ENCODE results near the gene MAST1.
A peak's percentile ranks its signal among the peaks of the same experiment; 100 is the strongest.

Gene MAST1

DNA sequence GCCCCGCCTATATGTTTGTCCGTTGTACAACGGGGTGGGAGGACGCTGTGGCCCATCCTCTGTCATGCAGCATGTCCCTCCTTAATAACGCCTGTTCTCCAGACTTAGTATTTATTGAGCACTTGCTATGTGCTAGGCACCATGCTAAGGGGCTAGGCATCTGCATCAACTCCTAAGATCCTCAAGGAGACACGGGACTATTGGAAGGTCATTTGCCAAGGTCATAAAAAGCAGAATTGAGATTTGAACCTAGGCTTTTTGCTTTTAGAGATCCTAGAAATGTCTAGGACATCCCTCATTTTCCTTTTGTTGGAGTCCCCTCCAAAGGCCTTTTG lies 1.8 kb upstream of the MAST1 start:
- Histone ChIP-seq H3K14ac (ENCODE audit: low read length) (no peak overlapping the region), H4K12ac (ENCODE audit: low read depth, low read length) (no peak overlapping the region), H4K8ac (ENCODE audit: low read depth, low read length) (no peak overlapping the region), H2AK5ac (ENCODE audit: low read length) (no peak overlapping the region), H3K27ac (ENCODE audit: low read depth, low read length) (no peak overlapping the region), H3K9me3 (ENCODE audit: insufficient read depth, low read depth, low read length) (peaks cover 10% of the 10 kb centered on the region), H3K9ac (ENCODE audit: low read length) (no peak overlapping the region), H3K36me3 (ENCODE audit: control insufficient read depth in 1 of 2, insufficient read depth in 2 of 2, low read length in 2 of 2) (no peaks in the 10 kb centered on the region), H4K91ac (ENCODE audit: low read depth, low read length) (no peak overlapping the region), H3K4me3 (ENCODE audit: low read depth, low read length) (no peak overlapping the region), H3K27me3 (ENCODE audit: insufficient read depth, low read length) (peaks cover 30% of the 10 kb centered on the region), H2AFZ (ENCODE audit: insufficient read depth, low read length, poor library complexity) (no peak overlapping the region), H2BK5ac (ENCODE audit: low read depth, low read length, poor library complexity) (no peak overlapping the region), H3K4me1 (ENCODE audit: control insufficient read depth in 1 of 2, insufficient read depth in 2 of 2, low read length in 2 of 2) (peaks cover 7 to 21% of the 10 kb centered on the region in 2 experiments), H3K4ac (ENCODE audit: low read depth, low read length) (no peak overlapping the region), H2BK12ac (ENCODE audit: low read length) (no peak overlapping the region), H3K79me2 (ENCODE audit: control insufficient read depth, insufficient read depth, low read length, poor library complexity) (no peaks in the 10 kb centered on the region), H3K23ac (ENCODE audit: low read length) (no peak overlapping the region), H3K79me1 (ENCODE audit: low read length) (no peaks in the 10 kb centered on the region), H2BK120ac (ENCODE audit: insufficient read depth, low read length, poor library complexity) (no peak overlapping the region), H3K18ac (ENCODE audit: low read length) (no peak overlapping the region), H3K4me2 (ENCODE audit: low read length) (no peak overlapping the region)
- no peak for DNase-seq
- no CpG with 5 or more reads among the region's 6 CpGs for WGBS (ENCODE audit: extremely low coverage, insufficient coverage, insufficient read length)

- WGBS (ENCODE audit: extremely low coverage, insufficient coverage, insufficient read length): no CpG with 5 or more reads among the region's 4 CpGs
Observed at GRCh38 chr19:12837225-12837624, 1.1 kb upstream of the MAST1 start.

DNA sequence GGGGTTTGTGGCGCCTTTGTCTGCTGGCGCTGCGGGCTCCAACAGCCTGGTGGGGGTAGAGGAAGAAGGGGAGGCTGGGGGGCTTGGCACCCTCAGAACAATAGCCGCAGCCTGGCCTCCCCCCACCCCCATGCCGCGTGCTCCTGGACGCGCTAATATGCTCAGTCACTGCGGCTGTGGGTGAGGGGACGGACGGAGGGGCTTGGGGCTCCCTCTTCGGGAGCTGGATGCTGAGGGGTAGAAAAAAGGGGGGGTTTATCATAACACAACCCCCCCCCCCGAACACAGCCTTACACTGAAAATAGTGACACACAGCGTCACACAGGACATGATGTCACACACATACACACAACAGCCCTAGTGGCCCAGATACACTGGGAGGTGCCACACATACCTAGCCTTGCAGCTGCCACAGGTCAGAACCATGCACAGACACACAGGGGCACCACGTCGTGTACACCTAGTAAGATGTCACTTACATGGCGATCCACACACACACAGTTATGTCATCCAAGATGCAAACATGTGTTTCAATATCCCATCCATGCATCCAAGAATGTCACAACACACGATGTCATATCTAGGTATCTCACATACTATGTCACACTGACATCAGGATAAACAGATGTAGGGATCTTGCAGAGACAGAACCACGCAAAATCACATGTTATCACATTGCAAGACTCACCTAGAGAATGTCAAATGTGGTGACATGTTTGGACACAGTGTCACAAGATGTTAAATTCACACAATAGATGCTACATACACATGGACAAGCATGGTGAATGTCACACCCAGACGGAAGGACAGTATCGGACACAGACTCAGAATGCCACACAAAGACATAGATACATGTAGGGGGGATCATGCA lies 806 bp downstream of the MAST1 start:
- Histone ChIP-seq H3K4me3 (ENCODE audit: low read depth, low read length) (no peak overlapping the region), H3K4me2 (ENCODE audit: low read length) (peak overlapping the region; percentile 71), H3K79me1 (ENCODE audit: low read length) (no peaks in the 10 kb centered on the region), H3K14ac (ENCODE audit: low read length) (no peak overlapping the region), H3K27ac (ENCODE audit: low read depth, low read length) (no peak overlapping the region), H2BK120ac (ENCODE audit: insufficient read depth, low read length, poor library complexity) (no peak overlapping the region), H3K36me3 (ENCODE audit: control insufficient read depth in 1 of 2, insufficient read depth in 2 of 2, low read length in 2 of 2) (no peaks in the 10 kb centered on the region), H4K12ac (ENCODE audit: low read depth, low read length) (no peak overlapping the region), H3K9ac (ENCODE audit: low read length) (no peak overlapping the region), H3K9me3 (ENCODE audit: insufficient read depth, low read depth, low read length) (peaks cover 10% of the 10 kb centered on the region), H3K27me3 (ENCODE audit: insufficient read depth, low read length) (peaks cover 26% of the 10 kb centered on the region), H2BK5ac (ENCODE audit: low read depth, low read length, poor library complexity) (no peak overlapping the region), H3K4me1 (ENCODE audit: control insufficient read depth in 1 of 2, insufficient read depth in 2 of 2, low read length in 2 of 2) (peaks cover 6 to 17% of the 10 kb centered on the region in 2 experiments), H2BK12ac (ENCODE audit: low read length) (no peak overlapping the region), H2AFZ (ENCODE audit: insufficient read depth, low read length, poor library complexity) (no peak overlapping the region), H3K4ac (ENCODE audit: low read depth, low read length) (no peak overlapping the region), H4K8ac (ENCODE audit: low read depth, low read length) (no peak overlapping the region), H3K79me2 (ENCODE audit: control insufficient read depth, insufficient read depth, low read length, poor library complexity) (no peaks in the 10 kb centered on the region), H4K91ac (ENCODE audit: low read depth, low read length) (no peak overlapping the region), H3K18ac (ENCODE audit: low read length) (no peak overlapping the region), H2AK5ac (ENCODE audit: low read length) (no peak overlapping the region), H3K23ac (ENCODE audit: low read length) (no peak overlapping the region)
- no CpG with 5 or more reads among the region's 21 CpGs for WGBS (ENCODE audit: extremely low coverage, insufficient coverage, insufficient read length)
- no peak for DNase-seq

More at GRCh38 chr19:12837225-12837624, 1.1 kb upstream of the MAST1 start:
- Histone ChIP-seq H4K12ac (ENCODE audit: low read depth, low read length) (no peak overlapping the region), H3K18ac (ENCODE audit: low read length) (no peak overlapping the region), H4K91ac (ENCODE audit: low read depth, low read length) (no peak overlapping the region), H3K9me3 (ENCODE audit: insufficient read depth, low read depth, low read length) (peaks cover 10% of the 10 kb centered on the region), H3K4me1 (ENCODE audit: control insufficient read depth in 1 of 2, insufficient read depth in 2 of 2, low read length in 2 of 2) (peaks cover 7 to 21% of the 10 kb centered on the region in 2 experiments), H3K9ac (ENCODE audit: low read length) (no peak overlapping the region), H3K14ac (ENCODE audit: low read length) (no peak overlapping the region), H3K79me2 (ENCODE audit: control insufficient read depth, insufficient read depth, low read length, poor library complexity) (no peaks in the 10 kb centered on the region), H2BK5ac (ENCODE audit: low read depth, low read length, poor library complexity) (no peak overlapping the region), H2AFZ (ENCODE audit: insufficient read depth, low read length, poor library complexity) (no peak overlapping the region), H2BK120ac (ENCODE audit: insufficient read depth, low read length, poor library complexity) (no peak overlapping the region), H3K36me3 (ENCODE audit: control insufficient read depth in 1 of 2, insufficient read depth in 2 of 2, low read length in 2 of 2) (no peaks in the 10 kb centered on the region), H3K4me3 (ENCODE audit: low read depth, low read length) (no peak overlapping the region), H3K23ac (ENCODE audit: low read length) (no peak overlapping the region), H3K4ac (ENCODE audit: low read depth, low read length) (no peak overlapping the region), H3K79me1 (ENCODE audit: low read length) (no peaks in the 10 kb centered on the region), H4K8ac (ENCODE audit: low read depth, low read length) (no peak overlapping the region), H3K27me3 (ENCODE audit: insufficient read depth, low read length) (peaks cover 30% of the 10 kb centered on the region), H3K4me2 (ENCODE audit: low read length) (no peak overlapping the region), H2BK12ac (ENCODE audit: low read length) (no peak overlapping the region), H2AK5ac (ENCODE audit: low read length) (no peak overlapping the region), H3K27ac (ENCODE audit: low read depth, low read length) (no peak overlapping the region)
- DNase-seq: no peak

DNA sequence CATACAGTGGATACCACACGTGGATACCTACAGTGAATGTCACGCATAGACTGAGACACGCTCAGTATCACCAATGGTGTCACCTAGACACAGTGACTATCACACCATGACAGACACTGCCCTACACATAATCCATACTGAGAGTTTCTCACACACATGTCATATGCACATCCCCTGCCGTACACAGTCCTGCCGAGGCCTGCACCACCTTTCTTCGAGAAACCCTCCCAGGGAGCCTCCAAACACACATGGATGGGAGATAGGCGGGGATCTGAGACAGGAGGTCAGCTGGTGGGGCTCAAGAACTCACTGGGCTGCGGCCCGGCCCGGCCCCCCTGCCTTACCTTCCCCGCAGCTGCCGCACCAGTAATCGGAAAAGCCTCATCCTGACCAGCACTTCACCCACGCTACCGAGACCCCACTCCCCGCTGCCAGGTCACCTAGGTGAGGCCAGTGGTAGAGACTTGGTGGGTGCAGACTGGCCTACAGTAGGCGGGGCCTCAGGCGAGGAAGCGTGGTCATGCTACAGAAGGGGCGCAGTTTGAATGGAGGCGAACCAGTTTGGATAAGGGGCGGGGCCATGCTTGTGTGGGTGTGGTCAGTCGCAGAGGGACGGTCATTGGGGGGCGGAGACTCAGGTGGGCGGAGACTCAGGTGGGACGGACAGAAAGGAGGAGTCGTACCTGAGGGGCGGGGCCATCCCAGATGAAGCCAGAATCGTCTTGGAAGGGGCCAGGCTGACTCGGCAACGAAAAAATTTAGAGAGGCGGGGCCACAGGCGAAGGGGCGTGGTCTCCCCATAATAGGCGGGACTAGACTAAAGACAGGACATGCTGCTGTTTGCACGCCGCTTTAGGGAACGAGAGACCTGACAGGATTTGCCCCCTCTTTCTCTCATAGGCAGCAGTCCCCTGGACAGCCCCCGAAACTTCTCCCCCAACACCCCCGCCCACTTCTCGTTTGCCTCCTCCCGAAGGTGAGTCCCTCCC lies 2.1 kb downstream of the MAST1 start:
- no peak overlapping the region for H3K14ac ChIP-seq (ENCODE audit: low read length)
- H3K4ac ChIP-seq (ENCODE audit: low read depth, low read length): no peak overlapping the region
- H3K27me3 ChIP-seq (ENCODE audit: insufficient read depth, low read length): peaks cover 13% of the 10 kb centered on the region
- no peak overlapping the region for H2AK5ac ChIP-seq (ENCODE audit: low read length)
- H2AFZ ChIP-seq (ENCODE audit: insufficient read depth, low read length, poor library complexity): peak overlapping the region; percentile 32
- H3K9me3 ChIP-seq (ENCODE audit: insufficient read depth, low read depth, low read length): peaks cover 4% of the 10 kb centered on the region
- H4K12ac ChIP-seq (ENCODE audit: low read depth, low read length): no peak overlapping the region
- H4K8ac ChIP-seq (ENCODE audit: low read depth, low read length): no peak overlapping the region
- no peak overlapping the region for H3K9ac ChIP-seq (ENCODE audit: low read length)
- H3K23ac ChIP-seq (ENCODE audit: low read length): no peak overlapping the region
- no peaks in the 10 kb centered on the region for H3K79me1 ChIP-seq (ENCODE audit: low read length)
- no peaks in the 10 kb centered on the region for H3K79me2 ChIP-seq (ENCODE audit: control insufficient read depth, insufficient read depth, low read length, poor library complexity)
- H3K18ac ChIP-seq (ENCODE audit: low read length): no peak overlapping the region
- peak overlapping the region; percentile 18 for H3K4me3 ChIP-seq (ENCODE audit: low read depth, low read length)
- H2BK5ac ChIP-seq (ENCODE audit: low read depth, low read length, poor library complexity): no peak overlapping the region
- H3K36me3 ChIP-seq (ENCODE audit: control insufficient read depth in 1 of 2, insufficient read depth in 2 of 2, low read length in 2 of 2): no peaks in the 10 kb centered on the region
- no peak overlapping the region for H4K91ac ChIP-seq (ENCODE audit: low read depth, low read length)
- peaks cover 3 to 12% of the 10 kb centered on the region in 2 experiments for H3K4me1 ChIP-seq (ENCODE audit: control insufficient read depth in 1 of 2, insufficient read depth in 2 of 2, low read length in 2 of 2)
- no peak overlapping the region for H3K27ac ChIP-seq (ENCODE audit: low read depth, low read length)
- H3K4me2 ChIP-seq (ENCODE audit: low read length): peak overlapping the region; percentile 72
- no peak overlapping the region for H2BK120ac ChIP-seq (ENCODE audit: insufficient read depth, low read length, poor library complexity)
- DNase-seq: peak; percentile 63 to 66
- no CpG with 5 or more reads among the region's 43 CpGs for WGBS (ENCODE audit: extremely low coverage, insufficient coverage, insufficient read length)
- H2BK12ac ChIP-seq (ENCODE audit: low read length): no peak overlapping the region
